GM19240 (cell line): ENCODE results near the gene AHSG.
A peak's percentile ranks its signal among the peaks of the same experiment; 100 is the strongest.

Experiments used
- DNase-seq: peaks from one replicate; pipeline ENCODE4 v3.0.0; 2011; ENCODE audit warnings: low spot score; ENCODE audit not compliant: insufficient read length

AHSG gene

DNA sequence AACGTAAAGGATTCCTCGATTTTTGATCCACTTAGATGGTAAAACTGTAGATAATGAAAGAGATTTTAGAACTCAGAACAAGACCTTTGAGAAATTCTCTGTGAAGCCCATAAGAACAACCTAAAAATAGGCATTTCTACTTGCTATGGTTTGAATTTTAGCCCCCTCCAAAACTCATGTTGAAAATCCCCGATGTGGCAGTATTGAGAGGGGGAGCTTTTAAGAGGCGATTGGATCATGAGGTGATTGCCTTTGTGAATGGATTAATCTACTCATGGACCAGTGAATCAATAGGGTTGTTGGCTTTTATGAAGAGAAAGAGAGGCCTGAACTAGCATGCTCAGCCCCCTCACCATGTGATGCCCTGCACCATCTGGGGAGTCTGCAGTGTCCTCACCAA, 20.2 kb upstream of the AHSG start:
- DNase-seq: no peak

GRCh38 chr3:186593862-186594261, 19.0 kb upstream of the AHSG start:
- DNase-seq: no peak

DNA sequence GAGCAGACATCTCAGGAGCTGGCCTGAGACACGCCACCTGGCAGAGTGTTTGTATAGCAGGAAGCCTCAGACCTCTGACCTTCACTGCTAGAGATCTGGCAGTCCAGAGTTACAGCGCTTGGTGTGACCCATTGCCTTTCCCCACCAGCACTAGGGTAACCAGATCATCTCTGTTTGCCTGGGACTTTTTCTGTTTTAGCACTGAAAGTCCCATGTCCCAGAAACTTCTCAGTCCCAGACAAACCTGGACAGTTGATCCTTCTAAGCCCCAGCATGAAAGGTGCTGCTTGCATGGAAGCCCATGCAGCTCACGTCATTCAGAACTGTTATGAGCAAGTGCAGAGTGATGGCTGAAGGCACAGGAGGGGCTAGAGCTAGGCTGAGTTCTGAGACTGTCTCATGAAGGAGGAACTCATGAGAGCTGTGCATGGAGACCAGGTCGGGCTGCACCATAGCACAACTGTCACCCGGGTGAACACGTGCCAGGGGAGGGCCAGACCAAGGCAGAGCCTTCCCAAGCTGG, 18.2 kb upstream of the AHSG start:
- DNase-seq: no peak

DNA sequence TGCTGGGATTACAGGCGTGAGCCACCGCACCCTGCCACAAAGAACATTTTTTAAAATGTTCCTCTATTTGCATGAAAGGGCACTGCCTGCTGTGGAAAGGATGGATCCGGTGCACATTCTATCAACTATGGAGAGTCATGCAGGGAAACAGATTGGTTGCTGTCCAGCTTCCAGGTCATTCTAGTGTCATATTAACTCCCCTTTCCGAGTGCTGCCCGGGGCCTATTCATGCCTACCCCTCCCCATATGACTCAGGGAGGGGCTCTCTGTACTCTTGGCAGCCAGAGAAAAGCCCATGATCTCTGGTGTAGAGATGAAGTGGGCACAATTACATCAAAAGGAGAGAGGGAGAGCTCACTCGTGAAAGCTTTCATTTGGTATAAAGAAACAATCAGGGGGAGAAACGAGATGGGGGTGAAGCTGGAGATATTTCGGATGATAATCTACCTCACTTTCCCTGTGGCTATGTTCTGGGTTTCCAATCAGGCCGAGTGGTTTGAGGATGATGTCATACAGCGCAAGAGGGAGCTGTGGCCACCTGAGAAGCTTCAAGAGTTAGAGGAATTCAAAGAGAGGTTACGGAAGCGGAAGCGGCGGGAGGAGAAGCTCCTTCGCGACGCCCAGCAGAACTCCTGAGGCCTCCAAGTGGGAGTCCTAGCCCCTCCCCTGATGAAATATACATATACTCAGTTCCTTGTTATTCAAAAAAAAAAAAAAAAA, 16.1 kb upstream of the AHSG start:
- DNase-seq: no peak

DNA sequence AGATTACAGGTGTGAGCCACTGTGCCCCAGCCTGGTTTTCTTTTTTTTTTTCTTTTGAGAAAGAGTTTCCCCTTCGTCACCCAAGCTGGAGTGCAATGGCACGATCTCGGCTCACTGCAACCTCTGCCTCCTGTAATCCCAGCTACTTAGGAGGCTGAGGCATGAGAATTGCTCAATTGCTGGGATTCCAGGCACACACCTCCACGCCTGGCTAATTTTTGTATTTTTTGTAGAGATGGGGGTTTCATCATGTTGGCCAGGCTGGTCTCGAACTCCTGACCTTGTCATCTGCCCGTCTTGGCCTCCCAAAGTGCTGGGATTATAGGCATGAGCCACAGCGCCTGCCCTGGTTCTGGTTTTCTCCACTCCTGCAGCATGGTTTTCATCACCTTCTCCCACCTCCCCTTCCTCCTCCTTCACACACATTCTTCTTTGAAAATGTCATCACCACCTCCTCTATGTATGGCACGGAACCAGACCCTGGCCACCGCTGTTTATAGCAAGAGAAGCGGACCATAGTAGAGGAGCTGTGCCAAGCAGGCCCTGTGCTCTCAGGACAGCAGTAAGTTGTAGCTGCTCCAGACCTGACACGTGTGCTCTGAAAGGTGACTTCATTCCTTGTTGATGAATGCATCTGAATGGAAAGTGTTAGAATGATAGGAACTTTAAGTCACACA, 14.6 kb upstream of the AHSG start:
- no peak for DNase-seq

- no peak for DNase-seq
These were observed 14.1 kb upstream of the AHSG start for GRCh38 chr3:186598794-186599141.

- DNase-seq: no peak
These were observed 13.6 kb upstream of the AHSG start for GRCh38 chr3:186599142-186599784.

GRCh38 chr3:186599785-186600166, 13.1 kb upstream of the AHSG start:
- DNase-seq: no peak

DNA sequence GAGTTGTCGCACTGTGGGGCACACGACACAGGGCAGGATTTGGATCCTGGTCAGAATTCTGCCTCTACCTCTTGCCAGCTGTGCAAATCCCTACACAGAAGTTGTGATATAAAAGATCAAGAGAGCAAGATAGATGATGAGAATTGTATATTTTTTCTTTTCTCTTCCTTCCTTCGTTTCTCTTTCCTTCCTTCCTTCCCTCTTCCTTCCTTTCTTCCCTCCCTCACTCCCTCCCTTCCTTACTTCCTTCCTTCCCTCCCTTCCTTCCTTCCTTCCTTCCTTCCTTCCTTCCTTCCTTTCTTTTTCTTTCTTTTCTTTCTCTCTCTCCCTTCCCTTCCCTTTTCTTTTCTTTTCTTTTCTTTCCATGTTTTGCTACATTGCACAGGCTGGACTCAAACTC, 12.0 kb upstream of the AHSG start:
- no peak for DNase-seq

DNA sequence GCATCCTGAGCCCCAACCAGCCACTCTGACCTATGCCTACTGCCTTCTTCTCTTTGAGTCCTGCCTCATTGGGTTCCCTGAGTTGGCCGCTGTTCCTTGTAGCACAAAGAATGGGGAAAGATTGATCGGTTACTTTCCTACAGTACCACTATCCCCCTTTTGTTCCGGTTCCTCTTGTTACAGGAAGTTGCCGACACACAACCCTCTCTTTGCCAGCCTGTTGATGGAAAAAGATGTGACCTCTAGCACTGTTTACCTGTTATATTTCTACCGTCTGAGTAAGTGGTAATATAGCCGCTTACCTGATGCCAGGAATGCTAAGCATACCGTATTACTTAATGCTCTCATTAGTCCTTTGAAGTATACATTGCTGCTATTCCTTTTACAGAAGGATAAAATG, 9.7 kb upstream of the AHSG start:
- no peak for DNase-seq

DNA sequence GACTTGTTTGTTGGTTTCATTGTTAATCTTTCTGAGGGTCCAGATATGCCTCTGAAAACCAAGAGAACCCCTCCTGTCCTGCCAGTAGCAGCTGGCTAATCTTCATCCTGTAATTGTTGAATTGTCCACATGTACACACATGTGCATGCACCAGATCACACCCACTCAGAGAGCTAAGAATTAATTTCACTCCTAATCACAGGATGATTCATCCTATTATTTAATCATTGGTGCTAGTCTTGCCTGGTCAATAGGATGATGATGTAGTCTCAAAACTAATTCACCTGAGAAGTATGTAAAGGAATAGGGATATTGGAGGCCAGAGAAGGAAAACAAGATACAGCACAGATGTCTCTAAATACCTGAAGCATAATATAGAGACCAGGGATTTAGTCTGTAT, 7.8 kb upstream of the AHSG start:
- no peak for DNase-seq

DNA sequence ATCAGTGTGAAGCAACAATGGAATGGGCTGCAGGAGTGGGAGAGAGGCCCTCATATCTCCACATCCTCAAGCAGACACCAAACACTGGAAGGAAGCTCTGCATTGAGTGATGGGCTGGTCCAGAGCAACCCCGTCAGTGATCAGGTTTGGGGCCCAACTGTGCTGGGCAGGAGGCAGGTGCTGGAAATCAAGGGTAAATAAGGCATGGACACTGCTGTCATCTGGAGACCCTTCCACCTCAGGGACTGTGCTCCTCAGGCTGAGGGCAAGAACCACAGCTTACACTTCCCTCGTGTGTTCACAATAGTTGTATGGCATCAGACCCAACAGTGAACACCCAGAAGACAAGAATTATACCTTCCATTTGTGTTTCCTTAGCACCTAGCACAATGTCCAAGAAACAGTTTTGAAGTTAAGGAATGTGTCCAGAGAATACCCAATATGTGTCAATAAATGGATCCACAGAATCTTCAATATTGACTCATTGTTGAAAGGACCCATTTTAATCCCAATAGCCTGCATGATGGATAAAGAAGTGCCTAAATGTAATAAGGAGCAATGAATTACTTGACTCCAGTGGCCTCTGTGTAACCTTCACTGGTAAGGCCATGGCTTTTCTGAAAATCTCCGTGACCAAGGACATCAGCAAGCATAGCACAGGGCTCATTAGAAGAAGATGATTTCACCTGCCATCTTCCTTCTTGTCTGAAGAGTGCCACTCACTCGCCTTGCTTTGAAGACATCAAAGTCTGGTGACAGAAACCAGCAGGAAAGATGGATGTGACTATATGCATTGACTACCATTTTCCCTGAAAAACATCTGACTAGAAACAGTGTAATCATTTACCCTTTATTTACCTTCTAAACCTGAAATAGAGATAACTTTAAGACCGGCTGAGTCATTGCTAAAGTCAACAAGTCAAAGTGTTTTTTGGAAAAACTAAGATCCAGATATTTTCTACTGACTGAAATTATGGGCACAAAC, 7.0 kb upstream of the AHSG start:
- DNase-seq: no peak

DNA sequence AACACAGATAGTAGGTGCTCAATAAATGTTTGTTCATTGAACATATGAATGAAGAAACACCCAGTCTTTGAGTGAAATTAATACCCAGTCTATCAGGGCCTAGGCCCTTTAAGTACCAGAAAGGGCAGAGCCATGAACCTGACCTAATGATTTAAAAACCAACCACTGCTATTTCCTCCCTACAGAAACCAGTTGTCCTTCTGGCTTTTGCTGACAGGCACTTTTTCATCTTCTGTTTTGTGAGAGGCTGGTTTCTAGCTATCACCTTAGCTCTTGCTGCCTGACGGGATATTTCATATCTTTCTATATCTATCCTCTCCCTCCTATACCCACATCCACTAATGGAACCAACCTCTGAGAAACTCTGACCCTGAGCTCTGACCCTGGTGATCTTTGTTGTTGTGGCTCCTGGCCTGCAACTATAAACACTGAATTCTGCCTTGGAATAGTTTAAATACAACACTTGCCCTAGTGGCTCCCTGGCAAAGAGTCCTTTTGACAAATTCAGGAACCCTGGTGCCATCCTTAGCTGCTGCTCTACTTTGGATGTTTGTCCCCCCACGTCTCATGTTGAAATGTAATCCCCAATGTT, 4.1 kb upstream of the AHSG start:
- no peak for DNase-seq

DNA sequence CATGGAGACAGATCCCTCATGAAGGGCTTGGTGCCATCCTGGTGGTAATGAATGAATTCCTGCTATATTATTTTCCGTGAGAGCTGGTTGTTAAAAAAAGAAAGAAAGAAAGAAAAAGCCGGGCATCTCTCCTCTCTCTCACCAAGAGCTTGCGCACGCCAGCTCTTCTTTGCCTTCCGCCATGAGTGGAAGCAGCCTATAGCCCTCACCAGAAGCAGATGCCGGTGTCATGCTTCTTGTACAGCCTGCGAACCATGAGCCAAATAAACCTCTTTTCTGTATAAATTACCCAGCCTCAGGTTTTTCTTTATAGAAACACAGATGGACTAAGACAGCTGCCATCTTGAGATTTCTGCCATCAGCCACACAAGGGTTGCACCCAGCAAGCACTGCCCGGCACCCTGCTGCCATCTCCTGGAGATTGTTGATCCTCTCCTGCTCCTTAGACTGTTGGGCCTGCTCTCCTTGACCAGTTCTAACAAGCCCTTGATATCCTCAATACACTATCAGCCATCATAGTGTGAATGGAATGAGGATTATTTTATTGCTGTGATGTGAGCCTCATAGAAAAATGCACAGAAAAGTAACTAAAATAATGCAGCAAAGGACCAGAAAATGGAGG, 3.5 kb upstream of the AHSG start:
- no peak for DNase-seq

- DNase-seq: no peak
These were observed 795 bp upstream of the AHSG start for GRCh38 chr3:186612065-186612464.

DNA sequence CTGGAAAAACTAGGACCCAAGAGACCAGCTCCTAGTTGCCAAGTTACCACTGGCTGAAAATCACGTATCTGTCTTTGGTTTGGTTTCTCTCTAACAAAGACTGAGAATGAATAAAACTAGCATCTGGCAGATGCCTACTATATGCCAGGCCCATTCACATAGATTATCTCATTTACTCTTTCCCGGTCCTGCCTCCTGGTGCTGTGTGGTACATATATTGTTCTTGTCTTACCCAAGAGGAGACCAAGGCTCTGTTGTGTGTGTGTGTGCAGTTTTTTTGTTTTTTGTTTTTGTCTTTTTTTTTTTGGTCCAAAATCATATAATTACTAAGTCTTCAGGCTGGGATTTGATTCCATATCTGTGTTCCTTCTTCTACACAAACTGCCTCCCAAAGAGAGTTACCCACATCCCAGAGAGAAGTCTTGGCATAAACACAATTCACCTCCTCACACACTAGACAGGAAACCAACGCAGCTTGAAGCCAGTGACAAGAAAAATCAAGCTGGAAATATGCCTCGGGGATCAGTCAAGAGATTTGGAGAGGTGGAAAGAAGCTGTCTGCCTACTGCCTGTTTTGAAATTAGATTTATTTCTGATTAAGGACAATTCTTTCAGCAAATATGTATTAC, 891 bp downstream of the AHSG start:
- DNase-seq: no peak

- DNase-seq: no peak
These were observed 1.4 kb downstream of the AHSG start for GRCh38 chr3:186614266-186614596.

- peak; percentile 61 for DNase-seq
These were observed 2.0 kb downstream of the AHSG start for GRCh38 chr3:186614597-186615483.

GRCh38 chr3:186616299-186616617, 3.4 kb downstream of the AHSG start:
- no peak for DNase-seq
